ENCODE measurements around the gene BEND7. TPM values are rescaled to one million over a fixed set of nuclear protein-coding genes. Genes with fewer than 3 reads are reported as not detected.
A peak's percentile ranks its signal among the peaks of the same experiment; 100 is the strongest.
"Not testable (repeated sequence)": the region's sequence is repeated elsewhere in the genome, so short reads cannot be mapped to it uniquely, and the experiment has no call there.

Gene BEND7
- total RNA-seq, 1 donor from 2014 or later: 31.1 TPM

GRCh38 chr10:13542533-13542932 is 13.7 kb upstream of the BEND7 start:
- Histone ChIP-seq H3K9me3 (no peaks in the 10 kb centered on the region), H3K36me3 (no peaks in the 10 kb centered on the region), H3K27me3 (peaks cover 3% of the 10 kb centered on the region), H3K27ac (no peak overlapping the region), H3K4me3 (no peak overlapping the region), H3K4me1 (no peaks in the 10 kb centered on the region)
- TF ChIP-seq CTCF (IDR thresholded peaks at IDR 0.05): no peak
- intact Hi-C loops (cut with DNase I): no loop called here
- no peak for DNase-seq
- ATAC-seq: no peak

GRCh38 chr10:13537985-13538384 is 9.2 kb upstream of the BEND7 start:
- H3K9me3 ChIP-seq; H3K36me3 ChIP-seq; H3K27ac ChIP-seq; H3K27me3 ChIP-seq; ATAC-seq; H3K4me1 ChIP-seq; H3K4me3 ChIP-seq; intact Hi-C loops (cut with DNase I); DNase-seq: not testable (repeated sequence)

DNA sequence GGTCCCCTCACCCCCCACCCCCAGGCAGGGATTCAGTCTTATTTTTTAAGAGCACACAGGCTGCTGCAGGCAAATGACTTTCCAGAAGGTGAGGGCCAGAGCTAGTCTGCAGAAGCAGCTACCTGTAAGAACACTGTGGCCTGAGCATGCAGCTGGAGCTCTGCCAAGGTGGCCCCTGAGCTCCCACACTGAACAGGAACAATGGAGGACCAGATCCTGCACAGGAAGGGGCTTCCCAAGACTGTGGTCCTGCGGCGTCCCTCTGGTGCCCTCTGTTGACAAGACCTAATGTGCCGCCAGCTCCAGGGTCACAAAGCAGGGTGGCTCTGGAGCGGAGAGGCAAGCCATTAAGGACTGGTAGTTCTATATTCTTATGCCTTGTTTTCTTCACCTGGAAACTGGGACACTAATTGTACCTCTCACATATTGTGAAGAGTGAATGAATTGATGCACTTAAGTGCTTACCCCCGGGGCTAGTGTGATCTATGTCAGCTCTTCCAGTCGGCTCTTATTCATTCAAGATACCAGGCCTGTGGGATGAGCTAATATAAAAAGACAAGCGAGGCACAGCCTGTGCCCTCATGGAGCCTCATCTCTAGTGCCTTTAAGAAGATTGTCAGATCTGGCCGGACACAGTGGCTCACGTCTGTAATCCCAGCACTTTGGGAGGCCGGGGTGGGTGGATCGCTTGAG is 8.0 kb upstream of the BEND7 start:
- Histone ChIP-seq H3K9me3 (no peaks in the 10 kb centered on the region), H3K36me3 (no peaks in the 10 kb centered on the region), H3K27me3 (no peaks in the 10 kb centered on the region), H3K4me1 (no peaks in the 10 kb centered on the region), H3K27ac (no peak overlapping the region), H3K4me3 (no peak overlapping the region)
- peak; percentile 61 for TF ChIP-seq CTCF (IDR thresholded peaks at IDR 0.05)
- intact Hi-C loops (cut with DNase I): no loop called here
- DNase-seq (no peak), ATAC-seq (peak; percentile 88)

DNA sequence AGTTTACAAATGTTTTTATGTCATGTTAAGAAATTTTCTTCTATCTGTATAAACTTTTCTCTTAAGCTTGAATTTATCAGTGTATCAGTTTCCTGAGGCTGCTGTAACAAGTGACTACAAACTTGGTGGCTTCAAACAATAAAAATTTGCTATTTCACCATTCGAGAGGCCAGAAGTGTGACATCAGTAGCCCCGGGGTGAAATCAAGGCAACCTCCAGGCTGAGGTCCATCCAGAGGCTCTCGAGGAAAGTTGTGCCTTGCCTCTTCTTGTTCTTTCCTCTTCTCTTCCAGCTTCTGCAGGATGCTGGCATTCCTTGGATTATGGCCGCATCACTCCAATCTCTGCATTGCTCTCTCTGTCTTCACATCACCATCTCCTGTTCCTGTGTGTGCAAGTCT is 6.5 kb upstream of the BEND7 start:
- no peaks in the 10 kb centered on the region for H3K27me3 ChIP-seq
- H3K27ac ChIP-seq: no peak overlapping the region
- no peaks in the 10 kb centered on the region for H3K4me1 ChIP-seq
- no peaks in the 10 kb centered on the region for H3K9me3 ChIP-seq
- no peak overlapping the region for H3K4me3 ChIP-seq
- no peaks in the 10 kb centered on the region for H3K36me3 ChIP-seq
- TF ChIP-seq CTCF (IDR thresholded peaks at IDR 0.05): no peak
- ATAC-seq: no peak
- intact Hi-C loops (cut with DNase I): no loop called here
- no peak for DNase-seq

GRCh38 chr10:13529714-13529973 is 830 bp upstream of the BEND7 start:
- TF ChIP-seq CTCF (IDR thresholded peaks at IDR 0.05): no peak
- intact Hi-C loops (cut with DNase I): no loop called here
- no peak for ATAC-seq

DNA sequence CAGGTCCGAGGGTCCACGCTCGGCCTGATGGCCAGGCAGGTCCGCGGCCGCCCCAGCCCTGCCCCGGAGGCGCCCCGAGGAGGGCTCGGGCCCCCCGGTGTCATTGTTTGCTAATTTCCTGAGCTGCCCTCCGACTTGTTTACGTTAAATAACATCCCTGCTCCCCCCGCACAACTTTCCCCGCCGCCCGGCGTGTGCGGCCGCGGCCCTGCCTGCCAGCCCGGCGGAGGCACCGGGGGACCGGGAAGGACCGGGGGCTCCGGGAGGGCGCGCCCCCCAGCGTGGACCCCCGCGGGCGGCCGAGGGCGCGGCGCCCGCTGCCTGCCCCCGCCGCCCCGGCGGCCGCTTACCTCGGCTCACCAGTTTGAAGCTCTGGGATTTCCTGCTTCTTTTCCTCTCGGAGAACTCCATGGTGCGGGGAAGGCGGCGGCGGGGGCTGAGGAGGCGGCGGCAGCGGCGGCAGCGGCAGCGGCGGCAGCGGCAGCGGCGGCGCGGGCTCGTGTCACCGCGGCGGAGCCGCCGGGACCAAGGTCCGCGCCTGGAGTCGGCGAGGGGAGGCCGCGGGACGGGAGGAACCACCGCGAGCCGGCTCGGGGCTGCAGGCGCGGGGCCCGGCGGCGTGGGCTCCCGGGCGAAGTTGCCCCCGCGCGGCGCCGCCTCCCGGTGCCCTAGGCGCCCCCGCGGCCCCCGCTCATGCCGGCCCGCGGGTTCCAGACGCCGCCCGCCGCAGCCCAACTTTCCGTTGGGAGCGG is 515 bp downstream of the BEND7 start:
- intact Hi-C loops (cut with DNase I): no loop called here
- Histone ChIP-seq H3K36me3 (no peaks in the 10 kb centered on the region), H3K27ac (peak overlapping the region; percentile 51), H3K4me1 (peaks cover 6% of the 10 kb centered on the region), H3K27me3 (no peaks in the 10 kb centered on the region), H3K4me3 (peak overlapping the region; percentile 56), H3K9me3 (no peaks in the 10 kb centered on the region)
- peak; percentile 69 for DNase-seq
- peak; percentile 51 for ATAC-seq
- no peak for TF ChIP-seq CTCF (IDR thresholded peaks at IDR 0.05)

More at GRCh38 chr10:13529714-13529973, 830 bp upstream of the BEND7 start:
- Histone ChIP-seq H3K27ac (no peak overlapping the region), H3K4me3 (peak overlapping the region; percentile 51), H3K9me3 (no peaks in the 10 kb centered on the region), H3K27me3 (no peaks in the 10 kb centered on the region), H3K36me3 (no peaks in the 10 kb centered on the region), H3K4me1 (peaks cover 6% of the 10 kb centered on the region)
- DNase-seq: no peak

Measured in upper lobe of right lung (tissue), 1 donor.